MM.1S (cell line): ENCODE measurements around the gene DPP10.

Experiments
- DNase-seq: peaks from one replicate; pipeline ENCODE4 v3.0.0-alpha.2; 2015
- H2AFZ ChIP-seq: fragments of 300-600 bp; sonication (generic); 2 replicates; pipeline ENCODE4 v1.6.0; 2016; ENCODE audit warnings: antibody characterized with exemption, low read length
- H3F3A ChIP-seq: fragments of 300-600 bp; sonication (generic); 2 replicates; pipeline ENCODE4 v1.6.1; 2016; ENCODE audit warnings: mild to moderate bottlenecking, antibody characterized with exemption, low read length, moderate library complexity, mixed read lengths; ENCODE audit not compliant: insufficient read depth
- H3K27ac ChIP-seq: fragments of 300-600 bp; sonication (generic); 2 replicates; pipeline ENCODE4 v1.5.1; 2016; ENCODE audit warnings: mild to moderate bottlenecking, low read length
- H3K27me3 ChIP-seq: fragments of 300-600 bp; sonication (generic); replicated peaks from 2 replicates; pipeline ENCODE4 v1.6.0; 2016; ENCODE audit warnings: low read length; ENCODE audit not compliant: insufficient read depth
- H3K36me3 ChIP-seq: fragments of 300-600 bp; sonication (generic); replicated peaks from 2 replicates; pipeline ENCODE4 v1.6.1; 2016; ENCODE audit warnings: mild to moderate bottlenecking, low read length, mixed read lengths; ENCODE audit not compliant: insufficient read depth
- H3K4me1 ChIP-seq: fragments of 300-600 bp; sonication (generic); 2 replicates; pipeline ENCODE4 v1.6.1; 2016; ENCODE audit warnings: low read length, mixed read lengths
- H3K4me2 ChIP-seq: fragments of 300-600 bp; sonication (generic); 2 replicates; pipeline ENCODE4 v1.6.0; 2016; ENCODE audit warnings: low read depth, low read length
- H3K4me3 ChIP-seq: fragments of 300-600 bp; sonication (generic); 2 replicates; pipeline ENCODE4 v1.5.1; 2016; ENCODE audit warnings: low read length, mixed read lengths
- H3K79me2 ChIP-seq: fragments of 300-600 bp; sonication (generic); 2 replicates; pipeline ENCODE4 v1.6.1; 2016; ENCODE audit warnings: mixed run types, low read length, mixed read lengths
- H3K9ac ChIP-seq: fragments of 300-600 bp; sonication (generic); 2 replicates; pipeline ENCODE4 v1.6.1; 2016; ENCODE audit warnings: low read length, mixed read lengths
- H3K9me2 ChIP-seq: fragments of 300-600 bp; sonication (generic); replicated peaks from 2 replicates; pipeline ENCODE4 v1.6.1; 2016; ENCODE audit warnings: mild to moderate bottlenecking, low read length, mixed read lengths; ENCODE audit not compliant: insufficient read depth
- H3K9me3 ChIP-seq: fragments of 300-600 bp; sonication (generic); replicated peaks from 2 replicates; pipeline ENCODE4 v1.6.1; 2016; ENCODE audit warnings: mild to moderate bottlenecking, low read length, mixed read lengths; ENCODE audit not compliant: insufficient read depth
- H4K20me1 ChIP-seq: fragments of 300-600 bp; sonication (generic); 2 replicates; pipeline ENCODE4 v1.6.1; 2016; ENCODE audit warnings: mild to moderate bottlenecking, low read length, moderate library complexity, mixed read lengths; ENCODE audit not compliant: insufficient read depth
- EZH2 ChIP-seq: fragments of 300-600 bp; sonication (generic); optimal IDR thresholded peaks from 2 replicates; pipeline ENCODE3; 2017; ENCODE audit warnings: low read depth, mild to moderate bottlenecking, antibody characterized with exemption, low read length, mixed read lengths
- EZH2phosphoT487 ChIP-seq: fragments of 300-600 bp; sonication (generic); IDR thresholded peaks from 2 replicates; pipeline ENCODE4 v1.6.1; 2018; ENCODE audit warnings: antibody characterized with exemption, low read length
- TF ChIP-seq, protein P1 (sequence below): fragments of 300-600 bp; sonication (generic); IDR thresholded peaks from 2 replicates; pipeline ENCODE4 v1.5.1; 2016; ENCODE audit warnings: antibody characterized with exemption, low read length, mixed read lengths

The DPP10 gene

DNA sequence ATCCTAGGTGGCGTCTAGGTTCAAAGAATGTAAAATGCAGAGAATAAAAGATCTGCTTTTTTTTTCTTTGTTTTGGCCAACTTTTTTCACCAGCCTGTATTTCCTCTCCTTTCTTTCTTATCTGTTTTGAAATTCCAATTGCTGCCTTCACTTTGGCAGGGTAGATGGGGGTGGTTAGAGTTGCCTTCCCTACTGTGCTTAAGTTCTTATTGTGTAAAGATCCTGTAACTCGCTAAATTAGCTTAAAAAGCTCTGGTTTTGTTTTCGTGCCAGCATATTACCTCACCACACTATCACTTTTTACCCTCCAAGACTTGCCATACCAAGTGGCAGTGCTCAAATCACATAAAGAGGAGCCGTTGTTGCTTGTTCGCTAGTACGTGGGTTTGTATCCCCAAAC lies 921.7 kb downstream of the DPP10 start:
- Histone ChIP-seq H3K9me3 (no peaks in the 10 kb centered on the region), H3K79me2 (no peaks in the 10 kb centered on the region), H3K9me2 (no peaks in the 10 kb centered on the region), H2AFZ (no peak overlapping the region), H3K4me1 (no peaks in the 10 kb centered on the region), H3K9ac (no peak overlapping the region), H3K36me3 (no peaks in the 10 kb centered on the region), H3F3A (no peaks in the 10 kb centered on the region), H3K27me3 (no peaks in the 10 kb centered on the region), H3K27ac (no peak overlapping the region), H3K4me3 (no peak overlapping the region), H4K20me1 (no peaks in the 10 kb centered on the region), H3K4me2 (no peak overlapping the region)
- TF ChIP-seq, protein P1, sequence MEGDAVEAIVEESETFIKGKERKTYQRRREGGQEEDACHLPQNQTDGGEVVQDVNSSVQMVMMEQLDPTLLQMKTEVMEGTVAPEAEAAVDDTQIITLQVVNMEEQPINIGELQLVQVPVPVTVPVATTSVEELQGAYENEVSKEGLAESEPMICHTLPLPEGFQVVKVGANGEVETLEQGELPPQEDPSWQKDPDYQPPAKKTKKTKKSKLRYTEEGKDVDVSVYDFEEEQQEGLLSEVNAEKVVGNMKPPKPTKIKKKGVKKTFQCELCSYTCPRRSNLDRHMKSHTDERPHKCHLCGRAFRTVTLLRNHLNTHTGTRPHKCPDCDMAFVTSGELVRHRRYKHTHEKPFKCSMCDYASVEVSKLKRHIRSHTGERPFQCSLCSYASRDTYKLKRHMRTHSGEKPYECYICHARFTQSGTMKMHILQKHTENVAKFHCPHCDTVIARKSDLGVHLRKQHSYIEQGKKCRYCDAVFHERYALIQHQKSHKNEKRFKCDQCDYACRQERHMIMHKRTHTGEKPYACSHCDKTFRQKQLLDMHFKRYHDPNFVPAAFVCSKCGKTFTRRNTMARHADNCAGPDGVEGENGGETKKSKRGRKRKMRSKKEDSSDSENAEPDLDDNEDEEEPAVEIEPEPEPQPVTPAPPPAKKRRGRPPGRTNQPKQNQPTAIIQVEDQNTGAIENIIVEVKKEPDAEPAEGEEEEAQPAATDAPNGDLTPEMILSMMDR, result no peak
- TF ChIP-seq EZH2 (no peak), EZH2phosphoT487 (no peak)
- no peak for DNase-seq

DNA sequence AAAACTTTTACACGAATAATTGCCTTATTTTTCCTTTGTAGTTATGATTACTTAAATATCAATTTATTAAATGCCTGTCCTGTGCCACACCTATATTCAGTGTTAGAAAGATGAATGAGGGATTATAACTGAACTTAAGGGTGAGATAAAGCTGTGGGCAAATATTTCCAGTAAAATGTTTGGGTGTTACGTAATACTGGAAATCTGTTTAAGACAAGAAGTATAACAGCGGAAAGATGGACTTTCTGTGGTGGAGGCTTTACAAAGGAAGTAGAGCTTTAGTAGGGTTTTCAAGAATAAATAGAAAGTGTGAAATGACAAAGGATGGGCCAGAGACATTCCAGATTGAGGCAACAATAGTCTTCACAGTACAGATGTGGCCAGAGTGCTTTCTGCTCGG lies 927.0 kb downstream of the DPP10 start:
- no peaks in the 10 kb centered on the region for H3K9me2 ChIP-seq

DNA sequence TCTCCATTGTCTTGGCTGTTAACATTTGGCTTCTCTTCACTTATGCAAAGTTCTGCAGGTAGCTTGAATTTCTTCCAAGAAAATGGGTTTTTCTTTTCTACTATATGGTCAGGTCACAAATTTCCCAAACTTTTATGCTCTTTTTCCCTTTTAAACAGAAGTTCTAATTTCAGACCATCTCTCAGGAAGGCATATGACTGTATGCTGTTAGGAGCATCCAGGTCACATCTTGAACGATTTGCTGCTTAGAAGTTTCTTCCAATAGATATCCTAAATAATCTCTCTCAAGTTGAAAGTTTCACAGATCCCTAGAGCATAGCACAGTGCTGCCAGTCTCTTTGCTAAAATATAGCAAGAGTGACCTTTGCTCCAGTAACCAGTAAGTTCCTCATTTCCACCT lies 932.5 kb downstream of the DPP10 start:
- H3K27me3 ChIP-seq, result no peaks in the 10 kb centered on the region
- H4K20me1 ChIP-seq, result no peaks in the 10 kb centered on the region
- H3K4me3 ChIP-seq, result no peak overlapping the region
- no peak for DNase-seq
- no peak overlapping the region for H3K9ac ChIP-seq
- no peaks in the 10 kb centered on the region for H3F3A ChIP-seq
- no peak overlapping the region for H3K4me2 ChIP-seq
- no peaks in the 10 kb centered on the region for H3K79me2 ChIP-seq
- H3K36me3 ChIP-seq, result no peaks in the 10 kb centered on the region
- H3K9me3 ChIP-seq, result no peaks in the 10 kb centered on the region
- H2AFZ ChIP-seq, result no peak overlapping the region
- H3K27ac ChIP-seq, result no peak overlapping the region
- no peak for TF ChIP-seq EZH2phosphoT487
- TF ChIP-seq EZH2, result no peak
- TF ChIP-seq, protein P1, result no peak
- H3K9me2 ChIP-seq, result no peaks in the 10 kb centered on the region
- no peaks in the 10 kb centered on the region for H3K4me1 ChIP-seq

More for the DNA sequence above, 927.0 kb downstream of the DPP10 start:
- Histone ChIP-seq H3K79me2 (no peaks in the 10 kb centered on the region), H3K27ac (no peak overlapping the region), H3K4me1 (no peaks in the 10 kb centered on the region), H4K20me1 (no peaks in the 10 kb centered on the region), H3K4me2 (no peak overlapping the region), H3K4me3 (no peak overlapping the region), H3K9ac (no peak overlapping the region), H3K36me3 (no peaks in the 10 kb centered on the region), H3F3A (no peaks in the 10 kb centered on the region), H3K9me3 (no peaks in the 10 kb centered on the region), H2AFZ (no peak overlapping the region), H3K27me3 (no peaks in the 10 kb centered on the region)
- TF ChIP-seq, protein P1, result no peak
- TF ChIP-seq EZH2phosphoT487 (no peak), EZH2 (no peak)
- no peak for DNase-seq
